NCI-H1092 (cell line): ENCODE measurements around the gene TCF7.

ENCODE experiments used
- DNase-seq: peaks from one replicate; lab custom pipeline; 2025; lab: John Stamatoyannopoulos, UW

Gene TCF7

DNA sequence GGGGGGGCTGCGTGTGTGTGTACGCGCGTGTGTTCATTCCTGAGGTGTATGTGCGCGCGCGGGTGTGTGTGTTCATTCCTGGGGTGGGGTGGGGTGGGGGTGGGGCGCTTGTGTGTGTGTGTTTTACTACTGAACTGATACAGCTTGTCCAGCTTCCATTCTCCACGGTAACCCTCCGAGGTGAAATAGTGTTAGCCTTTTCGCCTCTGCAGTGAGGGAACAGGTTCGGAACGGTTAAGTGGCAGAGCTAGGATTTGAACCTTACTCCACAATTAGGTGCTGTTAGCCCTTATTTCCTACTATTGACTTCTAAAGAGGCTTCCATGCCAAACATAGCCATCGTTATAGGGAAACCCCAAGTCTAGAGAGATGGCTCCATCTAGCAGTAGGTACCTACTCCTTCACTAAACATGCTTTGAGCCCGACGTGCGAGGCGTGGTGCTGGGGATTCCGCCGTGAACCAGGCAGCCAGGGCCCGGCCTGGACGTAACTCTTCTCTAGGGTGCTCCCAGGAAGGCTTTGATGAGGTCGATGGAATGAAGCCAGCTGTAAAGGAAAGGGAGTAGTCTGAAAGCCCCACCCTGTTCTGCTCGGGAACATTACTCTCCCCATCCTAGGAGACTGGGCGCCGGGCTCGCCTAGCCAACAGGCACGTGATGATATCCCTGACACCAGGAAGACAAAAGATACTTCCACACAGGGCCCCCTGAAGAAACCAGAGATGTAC lies 63.1 kb downstream of the TCF7 start:
- DNase-seq = no peak

DNA sequence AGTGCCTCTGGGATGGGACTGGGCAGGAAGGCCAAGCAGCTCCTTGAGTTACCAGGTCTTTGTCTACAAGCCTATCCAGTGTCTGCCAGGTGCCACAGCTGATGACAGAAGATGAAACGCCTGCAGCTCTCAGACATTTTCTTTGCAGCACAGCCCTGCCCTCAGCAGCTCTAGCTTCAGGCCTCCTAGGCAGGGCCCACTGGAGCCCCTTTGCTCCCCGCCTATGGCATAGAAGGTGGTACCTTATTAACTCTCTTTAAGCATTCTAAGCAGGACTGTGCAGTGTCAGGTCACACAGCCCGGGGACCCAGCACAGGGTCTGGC lies 63.6 kb downstream of the TCF7 start:
- DNase-seq = no peak

DNA sequence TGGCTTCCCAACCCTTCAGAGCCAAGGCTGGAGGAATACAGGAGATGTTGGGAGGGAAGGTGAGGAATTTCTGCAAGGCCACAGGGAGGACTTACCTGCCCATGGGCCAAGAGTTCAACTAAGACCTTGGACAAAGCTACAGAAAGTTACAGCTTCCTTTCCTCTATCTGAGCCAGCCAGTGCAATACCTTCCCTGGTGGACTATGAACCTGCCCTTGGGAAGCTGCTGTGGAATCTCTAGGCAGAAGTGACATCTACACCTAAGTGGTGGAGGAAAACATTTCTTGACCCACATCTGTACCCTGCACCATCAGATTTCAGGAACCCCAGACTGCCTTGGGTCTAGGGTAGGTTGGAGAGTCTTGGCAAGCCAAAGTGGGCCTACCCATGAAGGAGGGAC lies 69.0 kb downstream of the TCF7 start:
- no peak for DNase-seq

DNA sequence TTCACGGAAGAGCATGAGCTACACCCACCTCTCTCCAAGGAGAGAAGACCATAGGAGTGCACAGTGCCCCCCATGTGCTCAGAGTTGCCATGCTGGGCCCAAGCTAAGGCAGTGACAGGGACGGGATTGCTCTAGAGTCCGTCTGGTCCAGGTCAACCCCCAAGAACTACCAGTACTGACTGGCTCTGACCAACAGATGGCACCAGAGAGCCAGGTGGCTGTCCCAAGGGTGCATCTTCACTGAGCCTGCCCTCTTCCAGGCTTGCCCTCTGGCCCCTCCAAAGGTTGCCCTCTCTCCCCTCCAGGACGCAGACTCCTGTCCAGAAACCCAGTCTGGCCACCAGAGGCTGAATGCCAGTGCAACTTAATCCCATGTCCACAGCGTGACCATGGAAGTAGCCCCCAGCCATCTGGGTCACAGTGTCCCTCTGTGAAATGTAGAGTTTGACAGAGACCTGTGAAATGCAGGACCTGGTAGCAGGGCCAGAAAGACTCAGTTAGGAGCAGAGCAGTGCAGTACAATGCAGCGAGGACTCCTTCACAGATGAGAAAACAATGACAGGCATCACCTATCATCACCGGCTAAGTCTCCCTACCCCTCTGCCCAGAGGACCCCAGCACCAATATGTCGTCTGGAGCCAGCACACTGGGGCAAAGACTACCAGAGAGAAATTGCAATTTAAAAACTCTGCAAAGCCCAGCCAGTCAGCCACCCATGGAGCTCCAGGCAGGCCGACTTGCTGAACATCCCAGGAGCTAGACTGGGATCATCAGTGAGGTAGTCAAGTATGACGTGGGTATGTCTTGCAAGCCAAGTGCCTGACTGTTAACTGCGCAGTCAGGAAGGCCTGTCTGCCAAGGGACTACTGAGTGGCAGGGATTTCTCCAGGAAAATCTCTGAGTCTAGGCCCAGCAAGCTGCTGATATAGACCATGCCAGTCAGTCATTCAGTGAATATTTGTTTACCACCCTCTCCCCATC lies 70.0 kb downstream of the TCF7 start:
- DNase-seq = peak; percentile 23

DNA sequence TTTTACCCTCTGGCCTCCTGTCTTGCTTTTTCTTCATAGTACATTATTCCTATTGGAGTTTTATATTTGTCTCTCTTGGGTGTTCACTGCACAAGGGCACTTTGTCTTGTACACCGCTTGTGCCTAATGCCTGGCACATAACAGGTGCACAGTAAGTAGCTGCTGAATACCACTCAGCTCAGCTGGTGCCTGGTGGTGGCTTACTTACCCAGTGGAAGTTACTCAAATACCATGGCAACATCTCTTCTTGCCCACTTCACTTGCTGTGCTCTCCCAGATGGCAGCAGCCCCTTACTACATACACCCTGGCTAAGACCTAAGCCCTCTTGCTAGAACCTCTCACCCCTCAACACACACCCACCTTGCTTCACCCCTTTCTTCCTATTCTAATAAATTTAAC lies 73.6 kb downstream of the TCF7 start:
- no peak for DNase-seq

DNA sequence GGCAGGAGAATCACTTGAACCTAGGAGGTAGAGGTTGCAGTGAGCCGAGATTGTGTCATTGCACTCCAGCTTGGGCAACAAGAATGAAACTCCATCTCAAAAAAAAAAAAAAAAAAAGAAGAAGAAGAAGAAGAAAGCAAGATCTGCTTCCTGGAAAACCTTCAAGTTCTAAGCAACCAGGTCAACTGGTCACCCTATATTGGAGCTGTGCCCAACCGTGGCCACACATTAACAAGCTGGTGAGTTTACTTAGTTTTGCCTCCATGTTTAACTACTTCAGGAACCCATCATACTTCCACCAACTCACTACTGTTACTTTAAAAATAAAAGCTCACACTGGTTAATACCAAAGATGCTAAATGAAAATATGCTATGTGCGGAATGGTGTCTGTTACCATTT lies 74.5 kb downstream of the TCF7 start:
- DNase-seq = no peak

DNA sequence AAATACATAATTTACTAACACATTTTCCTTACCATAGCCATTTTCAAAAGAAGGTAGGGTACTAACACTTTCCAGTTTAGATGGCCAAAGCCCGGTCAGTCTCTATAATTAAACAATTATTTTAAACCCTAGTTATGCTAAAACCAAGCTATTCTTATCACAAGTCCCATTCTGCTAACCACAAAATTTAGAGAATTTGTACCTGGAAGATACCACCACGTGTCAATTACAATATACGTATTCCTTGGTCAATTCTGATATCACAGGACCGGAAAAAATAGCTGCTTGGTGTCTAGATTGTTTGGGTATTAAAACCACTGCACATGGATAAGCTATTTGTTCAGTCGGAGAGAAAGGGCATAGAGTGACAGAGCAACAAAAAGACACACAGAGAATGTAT lies 81.2 kb downstream of the TCF7 start:
- DNase-seq = no peak
